ENCODE measurements around the gene CEP41.
"Not testable (repeated sequence)": the region's sequence is repeated elsewhere in the genome, so short reads cannot be mapped to it uniquely, and the experiment has no call there.

CEP41 gene

DNA sequence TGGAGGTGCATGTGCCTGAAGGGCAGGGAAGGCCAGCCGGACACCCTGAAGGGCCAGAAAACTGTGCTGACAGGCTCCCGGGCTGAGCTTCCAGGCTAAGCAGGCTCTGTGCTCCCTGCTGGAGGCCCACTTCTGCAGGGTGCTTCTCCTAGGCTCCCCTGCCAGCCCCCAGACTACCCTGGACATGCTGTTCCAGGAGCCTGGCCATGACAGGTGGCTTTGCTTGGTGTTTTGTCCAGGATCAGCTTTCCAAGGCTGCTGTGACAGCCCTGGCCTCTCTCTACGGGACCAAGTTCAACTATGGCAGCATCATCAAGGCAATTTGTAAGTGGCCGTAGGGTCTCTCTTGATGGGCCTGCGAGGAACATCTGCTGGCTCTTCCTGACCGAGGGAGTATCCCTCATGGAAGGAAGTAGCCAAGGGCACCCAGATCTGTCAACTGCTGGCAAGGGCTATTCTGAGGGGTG lies 55.2 kb downstream of the CEP41 start:
- DNase-seq = no peak

DNA sequence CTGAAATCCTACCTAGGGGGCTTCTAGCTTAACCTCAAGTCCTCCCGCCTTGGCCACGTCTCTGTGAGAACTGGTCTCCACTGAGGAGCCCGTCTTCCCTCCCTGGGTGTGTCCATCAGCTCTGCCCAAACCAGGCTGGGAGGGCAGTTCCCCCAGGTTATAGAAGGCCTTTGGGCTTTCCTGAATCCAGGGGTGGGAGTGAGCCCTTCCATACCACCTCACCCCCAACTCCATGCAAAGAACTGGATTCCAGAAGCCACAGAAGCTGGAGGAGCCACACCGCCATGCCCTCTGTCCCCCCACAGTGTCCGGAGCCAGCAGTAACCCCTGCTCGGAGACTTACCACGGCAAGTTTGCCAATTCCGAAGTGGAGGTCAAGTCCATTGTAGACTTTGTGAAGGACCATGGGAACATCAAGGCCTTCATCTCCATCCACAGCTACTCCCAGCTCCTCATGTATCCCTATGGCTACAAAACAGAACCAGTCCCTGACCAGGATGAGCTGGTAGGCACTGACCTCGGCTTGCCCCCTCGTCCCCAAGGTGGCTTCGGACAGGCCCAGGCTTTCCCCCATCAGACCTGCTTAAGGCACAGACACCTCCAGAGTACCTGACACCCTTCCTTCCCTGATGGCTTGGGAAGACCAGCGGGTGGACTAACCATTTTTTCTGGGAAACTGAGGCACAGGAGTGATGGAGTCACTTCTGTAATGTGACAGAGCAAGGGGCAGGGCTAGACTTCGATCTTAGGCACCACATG lies 55.8 kb downstream of the CEP41 start:
- no peak for DNase-seq

GRCh38 chr7:130384371-130384801 lies 56.4 kb downstream of the CEP41 start:
- DNase-seq = no peak

GRCh38 chr7:130383187-130383980 lies 57.4 kb downstream of the CEP41 start:
- no peak for DNase-seq

DNA sequence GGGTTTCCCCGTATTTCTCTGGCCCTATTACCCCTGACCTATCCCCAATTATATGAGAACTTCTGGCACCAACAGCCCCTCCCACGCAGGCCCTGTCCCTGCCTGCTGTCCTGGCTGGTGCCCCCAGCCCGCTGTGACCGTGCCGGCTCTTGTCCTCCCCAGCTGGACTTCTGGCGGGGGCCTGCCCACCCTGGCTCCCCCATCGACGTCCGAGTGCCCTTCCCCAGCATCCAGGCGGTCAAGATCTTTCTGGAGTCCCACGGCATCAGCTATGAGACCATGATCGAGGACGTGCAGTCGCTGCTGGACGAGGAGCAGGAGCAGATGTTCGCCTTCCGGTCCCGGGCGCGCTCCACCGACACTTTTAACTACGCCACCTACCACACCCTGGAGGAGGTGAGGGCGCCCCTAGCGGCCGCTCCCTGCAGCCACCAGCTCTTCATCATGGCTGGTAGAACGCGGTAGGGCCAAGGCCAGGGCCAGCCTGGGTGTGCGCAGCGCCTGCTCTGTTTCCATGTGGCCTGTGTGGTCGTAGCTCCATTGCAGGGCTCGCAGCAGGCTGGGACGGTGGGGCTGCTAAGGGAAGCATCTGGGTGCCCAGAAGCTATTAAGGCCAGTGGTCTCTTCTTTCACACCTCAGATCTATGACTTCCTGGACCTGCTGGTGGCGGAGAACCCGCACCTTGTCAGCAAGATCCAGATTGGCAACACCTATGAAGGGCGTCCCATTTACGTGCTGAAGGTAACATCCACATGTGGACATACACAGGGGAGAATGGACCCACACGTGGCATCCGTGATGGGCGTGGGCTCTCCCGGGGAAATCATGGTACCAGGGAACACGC lies 59.1 kb downstream of the CEP41 start:
- DNase-seq = no peak

GRCh38 chr7:130380861-130381455 lies 59.9 kb downstream of the CEP41 start:
- DNase-seq = no peak

GRCh38 chr7:130379921-130380860 lies 60.6 kb downstream of the CEP41 start, which contains the start of gene CPA1:
TSS of gene CPA1 (plus strand) at chr7:130380494. CDS start at chr7:130380521, 27 bp downstream.
- no peak for DNase-seq

DNA sequence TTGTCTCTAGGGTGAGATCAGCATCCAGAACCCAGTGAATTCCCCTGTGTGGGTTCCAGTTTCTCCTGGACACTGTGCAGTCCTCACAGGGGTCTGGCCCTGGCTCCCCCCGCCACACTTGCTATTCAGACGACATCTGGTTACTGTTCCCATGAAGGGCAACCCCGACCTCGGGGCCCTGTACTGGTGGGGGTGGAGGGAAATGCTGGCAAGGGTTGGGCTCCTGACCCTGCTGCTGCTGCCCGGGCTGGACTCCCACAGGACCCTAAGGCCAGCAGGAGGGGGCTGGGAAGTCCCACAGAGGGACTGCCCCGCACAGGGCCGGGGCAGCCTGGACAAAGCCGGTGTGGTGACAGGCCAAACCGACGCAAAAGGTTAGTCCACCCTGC lies 61.3 kb downstream of the CEP41 start:
- no peak for DNase-seq

DNA sequence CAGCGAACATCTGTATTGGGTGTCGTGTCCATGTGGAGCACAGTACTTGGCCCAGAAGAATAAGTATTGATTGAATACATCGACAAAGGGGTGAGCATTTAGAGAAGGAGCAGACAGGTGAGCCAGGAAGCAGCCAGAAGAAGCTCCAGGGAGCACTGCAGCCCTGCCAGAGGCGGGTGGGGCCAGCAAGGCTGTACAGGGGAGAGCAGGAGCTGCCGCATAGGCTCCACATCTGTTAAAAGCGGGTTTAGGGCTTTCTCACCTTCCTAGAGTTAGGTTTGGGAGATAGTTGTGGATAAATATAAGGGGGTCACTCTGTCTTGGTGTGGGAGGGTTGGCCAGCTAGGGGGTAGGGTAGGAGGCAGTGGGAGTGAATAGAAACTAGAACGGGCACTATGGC lies 61.8 kb downstream of the CEP41 start:
- no peak for DNase-seq

DNA sequence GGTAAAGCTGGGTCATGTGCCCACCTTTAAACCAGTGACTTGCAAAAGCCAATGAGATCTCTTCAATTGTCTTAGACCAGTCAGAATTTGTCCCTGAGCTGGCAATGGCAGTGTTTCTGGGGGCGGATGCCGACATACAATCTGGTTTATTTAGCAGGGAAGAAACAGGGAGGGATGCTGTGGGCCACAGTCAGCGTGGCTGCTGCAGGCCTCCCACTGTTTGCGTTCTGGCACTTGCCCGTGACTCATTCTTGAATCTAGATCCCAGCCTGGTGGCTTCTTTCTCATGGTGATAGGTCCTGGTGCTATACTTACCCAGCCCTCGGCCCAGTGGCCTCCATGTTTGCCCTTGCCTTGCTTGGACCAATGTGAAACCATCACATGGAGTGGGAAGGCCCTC lies 63.6 kb downstream of the CEP41 start:
- no peak for DNase-seq

DNA sequence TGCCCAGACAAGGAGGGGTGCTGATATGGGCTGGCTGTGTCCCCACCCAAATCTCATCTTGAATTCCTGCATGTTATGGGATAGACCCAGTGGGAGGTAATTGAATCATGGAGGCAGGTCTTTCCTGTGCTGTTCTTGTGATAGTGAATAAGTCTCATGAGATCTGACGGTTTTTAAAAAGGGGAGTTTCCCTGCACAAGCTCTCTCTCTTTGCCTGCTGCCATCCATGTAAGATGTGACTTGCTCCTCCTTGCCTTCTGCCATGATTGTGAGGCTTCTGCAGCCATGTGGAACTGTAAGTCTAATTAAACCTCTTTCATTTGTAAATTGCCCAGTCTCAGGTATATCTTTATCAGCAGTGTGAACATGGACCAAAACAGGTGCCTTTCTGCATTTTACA lies 64.4 kb downstream of the CEP41 start:
- not testable (repeated sequence) for DNase-seq

DNA sequence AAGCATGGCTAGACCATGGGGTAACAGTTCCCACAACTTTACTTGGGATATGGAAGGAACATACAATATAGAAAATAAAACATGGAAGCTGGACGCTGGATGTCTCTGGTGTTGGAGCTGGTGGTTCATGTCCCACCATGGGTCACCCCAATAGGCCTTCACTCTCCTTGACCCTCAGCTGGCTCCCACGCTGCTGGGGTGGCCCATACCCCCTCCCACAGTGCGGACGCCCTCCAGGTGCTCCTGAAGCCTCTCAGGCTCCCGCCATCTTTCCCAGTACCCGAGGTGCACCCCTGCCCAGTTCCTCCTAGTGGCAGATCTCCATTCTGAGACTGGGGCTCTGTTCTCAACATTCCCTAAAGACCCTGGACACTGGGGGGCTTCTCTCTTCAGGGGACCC lies 66.3 kb downstream of the CEP41 start:
- no peak for DNase-seq

- DNase-seq = no peak
These were observed 68.2 kb downstream of the CEP41 start for GRCh38 chr7:130372402-130373165.

DNA sequence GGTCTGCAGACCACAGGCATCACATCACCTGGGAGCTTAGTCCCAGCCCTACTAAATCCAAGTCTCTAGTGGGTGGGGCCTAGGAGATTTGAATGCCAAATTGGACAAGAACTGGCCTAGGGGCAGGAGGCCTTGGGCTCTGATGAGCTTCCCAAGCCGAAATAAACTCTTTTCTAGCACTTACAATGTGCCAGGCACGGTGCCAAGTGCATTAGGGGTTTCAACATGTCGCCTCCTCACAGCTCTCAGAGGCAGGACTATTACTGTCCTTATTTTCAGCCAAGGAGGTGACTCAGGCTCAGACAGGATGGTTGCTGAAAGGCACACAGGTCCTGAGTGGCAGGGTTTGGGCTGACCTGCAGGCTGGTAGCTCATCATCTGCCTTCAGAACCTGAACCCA lies 69.8 kb downstream of the CEP41 start:
- DNase-seq = no peak

DNA sequence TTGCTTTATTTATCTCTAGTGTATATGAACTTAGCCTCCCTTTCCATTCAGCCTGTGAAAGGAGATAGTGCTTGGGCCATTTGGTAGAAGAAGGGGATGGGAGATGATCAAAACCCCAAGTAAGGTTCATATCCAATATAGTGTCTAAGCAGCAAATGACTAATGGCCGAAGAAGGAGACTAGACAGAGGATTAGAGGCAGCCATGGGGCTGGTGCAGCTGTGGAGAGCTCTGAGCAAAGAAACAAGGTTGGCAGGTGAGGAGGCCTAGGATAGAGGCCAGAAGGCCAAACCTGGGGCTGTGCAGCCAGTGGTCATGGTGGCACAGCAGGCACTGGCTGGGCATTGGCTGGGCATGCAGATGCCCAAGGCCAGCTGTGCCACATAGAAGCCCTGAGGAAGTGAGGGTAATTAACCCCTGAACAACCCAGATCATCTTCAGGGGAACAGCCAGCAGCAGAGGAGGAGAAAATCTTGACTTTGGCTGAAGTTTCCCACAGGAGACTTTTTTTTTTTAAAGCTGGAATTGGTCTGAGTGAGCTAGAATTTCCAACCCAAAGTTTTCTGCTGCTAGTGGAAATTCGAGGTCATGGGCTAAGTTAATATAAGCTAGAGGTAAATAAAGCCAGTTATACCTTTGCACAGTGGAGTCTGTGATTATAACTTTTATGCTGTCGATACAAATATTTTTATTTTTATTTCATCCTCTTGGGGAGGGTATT lies 70.8 kb downstream of the CEP41 start:
- no peak for DNase-seq

- no peak for DNase-seq
These were observed 71.6 kb downstream of the CEP41 start for GRCh38 chr7:130369110-130369711.

DNA sequence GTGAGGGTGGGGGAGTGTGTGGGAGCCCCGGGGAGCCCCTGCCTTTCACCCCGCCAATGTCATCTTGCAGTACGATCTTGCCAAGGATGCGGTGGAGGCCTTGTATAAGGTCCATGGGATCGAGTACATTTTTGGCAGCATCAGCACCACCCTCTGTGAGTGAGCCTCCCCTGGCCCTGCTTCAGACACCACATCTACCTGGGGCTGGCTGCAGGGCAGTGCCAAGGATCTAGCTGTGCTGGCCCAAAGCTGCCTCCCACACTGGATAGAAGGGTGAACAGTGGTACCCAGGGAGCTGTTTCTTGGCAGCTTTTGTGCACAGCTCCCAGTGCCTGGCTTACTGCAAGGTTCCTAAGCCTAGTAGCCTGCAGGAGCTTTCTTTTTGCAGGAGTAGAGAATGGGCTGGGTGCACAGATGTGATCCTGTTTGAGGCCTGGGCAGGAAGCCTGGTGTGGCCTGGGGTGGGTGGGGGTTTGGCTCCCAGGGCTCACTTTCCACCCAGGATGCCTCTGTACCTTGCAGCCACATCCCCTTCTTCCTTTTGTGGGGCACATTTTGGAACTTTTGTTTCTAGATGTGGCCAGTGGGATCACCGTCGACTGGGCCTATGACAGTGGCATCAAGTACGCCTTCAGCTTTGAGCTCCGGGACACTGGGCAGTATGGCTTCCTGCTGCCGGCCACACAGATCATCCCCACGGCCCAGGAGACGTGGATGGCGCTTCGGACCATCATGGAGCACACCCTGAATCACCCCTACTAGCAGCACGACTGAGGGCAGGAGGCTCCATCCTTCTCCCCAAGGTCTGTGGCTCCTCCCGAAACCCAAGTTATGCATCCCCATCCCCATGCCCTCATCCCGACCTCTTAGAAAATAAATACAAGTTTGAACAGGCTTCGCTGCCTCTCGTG lies 72.7 kb downstream of the CEP41 start:
- no peak for DNase-seq

DNA sequence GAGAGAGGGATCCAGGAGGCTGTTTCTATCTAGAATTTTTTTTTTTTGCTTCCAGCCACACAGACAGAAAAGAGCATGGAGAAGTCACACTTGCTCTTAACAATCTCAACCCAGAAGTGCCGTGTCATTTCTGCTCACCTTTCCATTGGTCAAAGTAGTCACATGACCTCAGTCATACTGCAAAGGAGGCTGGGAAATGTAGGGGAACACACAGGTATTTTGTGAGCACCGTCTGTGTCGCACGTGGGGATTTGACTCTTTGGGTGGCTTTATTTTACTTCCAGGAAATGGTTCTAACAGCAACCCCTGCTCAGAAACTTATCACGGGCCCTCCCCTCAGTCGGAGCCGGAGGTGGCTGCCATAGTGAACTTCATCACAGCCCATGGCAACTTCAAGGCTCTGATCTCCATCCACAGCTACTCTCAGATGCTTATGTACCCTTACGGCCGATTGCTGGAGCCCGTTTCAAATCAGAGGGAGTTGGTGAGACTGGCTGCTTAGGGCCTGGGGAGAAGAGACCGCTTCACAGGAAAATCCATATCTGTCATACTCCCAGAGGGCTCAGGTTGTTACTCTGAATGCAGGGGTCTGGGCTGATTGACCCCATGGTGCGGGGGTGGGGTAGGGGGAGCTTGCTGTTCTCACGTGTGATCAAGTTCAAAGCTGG lies 73.6 kb downstream of the CEP41 start:
- DNase-seq = peak; percentile 86 to 91
